HG03135 (cell line): ENCODE measurements around the gene ACSS1.

Source experiments
- ATAC-seq: cut with Tn5 transposase; IDR thresholded peaks from one replicate; pipeline ENCODE4 v1.9.1; 2021; ENCODE audit warnings: mild to moderate bottlenecking, moderate library complexity; ENCODE audit not compliant: unreplicated experiment

The ACSS1 gene

DNA sequence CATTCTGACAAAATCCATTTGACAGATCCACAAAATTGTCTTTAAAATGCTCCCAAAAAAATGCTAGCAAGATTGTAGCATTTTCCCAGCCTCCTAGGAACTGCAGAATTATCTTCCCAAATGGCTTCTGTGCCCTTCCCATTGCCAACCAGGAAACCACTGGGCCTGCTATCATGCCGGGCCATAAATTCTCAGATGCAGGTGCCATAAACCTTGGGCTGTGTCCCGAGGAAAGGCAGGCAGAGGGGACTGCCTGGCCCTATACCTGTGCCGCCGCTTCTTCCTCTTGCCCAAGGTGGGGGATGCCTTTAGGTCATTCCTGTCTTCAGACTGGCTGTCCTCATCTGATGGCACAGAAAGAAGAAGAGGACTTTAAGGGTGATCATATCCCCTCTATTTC is 21.2 kb upstream of the ACSS1 start:
- ATAC-seq = no peak

DNA sequence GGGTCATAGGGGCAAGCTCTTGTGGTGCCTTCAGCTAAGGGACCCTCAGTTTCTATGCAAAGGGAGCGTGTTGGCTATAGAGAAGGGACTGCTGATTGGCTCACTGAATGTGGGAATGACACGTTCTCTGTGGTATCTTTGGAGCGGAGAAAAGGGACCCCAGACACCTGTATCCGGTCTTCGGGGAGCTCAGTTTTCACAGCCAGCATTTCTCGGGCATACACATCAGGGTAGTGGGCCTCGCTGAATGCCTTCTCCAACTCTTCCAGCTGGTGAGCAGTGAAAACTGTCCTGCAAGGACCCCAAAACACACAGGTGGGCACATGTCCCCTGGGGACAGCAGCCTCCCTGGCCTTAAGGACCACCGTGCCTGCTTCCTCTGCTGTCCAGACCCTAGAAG is 20.7 kb upstream of the ACSS1 start:
- no peak for ATAC-seq

DNA sequence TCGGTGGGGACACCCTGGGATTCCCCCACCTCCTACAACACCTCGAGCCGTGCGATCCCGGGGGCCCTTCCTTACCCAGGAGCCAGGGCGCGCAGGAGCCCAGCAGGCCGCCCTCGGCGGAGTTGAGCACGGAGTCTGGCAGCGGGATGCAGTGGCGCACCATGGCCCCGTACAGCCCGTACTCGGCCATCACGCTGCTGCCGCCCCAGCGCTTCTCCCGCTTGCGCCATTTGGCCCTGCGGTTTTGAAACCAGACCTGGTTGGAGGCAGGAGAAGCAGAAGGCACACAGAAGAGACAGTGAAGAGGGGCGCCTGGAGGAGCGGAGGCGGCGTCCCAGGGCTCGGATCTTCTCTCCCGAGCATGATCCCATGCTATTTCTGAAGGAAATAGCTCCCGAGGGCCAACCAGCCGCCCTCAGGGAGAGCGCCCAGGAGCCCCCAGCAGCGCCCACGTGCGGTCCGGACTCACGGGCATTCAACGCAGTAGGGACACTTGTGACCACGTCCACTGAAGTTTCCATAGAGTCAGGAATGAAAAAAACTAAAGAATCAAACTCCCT is 19.8 kb upstream of the ACSS1 start:
- ATAC-seq = no peak

DNA sequence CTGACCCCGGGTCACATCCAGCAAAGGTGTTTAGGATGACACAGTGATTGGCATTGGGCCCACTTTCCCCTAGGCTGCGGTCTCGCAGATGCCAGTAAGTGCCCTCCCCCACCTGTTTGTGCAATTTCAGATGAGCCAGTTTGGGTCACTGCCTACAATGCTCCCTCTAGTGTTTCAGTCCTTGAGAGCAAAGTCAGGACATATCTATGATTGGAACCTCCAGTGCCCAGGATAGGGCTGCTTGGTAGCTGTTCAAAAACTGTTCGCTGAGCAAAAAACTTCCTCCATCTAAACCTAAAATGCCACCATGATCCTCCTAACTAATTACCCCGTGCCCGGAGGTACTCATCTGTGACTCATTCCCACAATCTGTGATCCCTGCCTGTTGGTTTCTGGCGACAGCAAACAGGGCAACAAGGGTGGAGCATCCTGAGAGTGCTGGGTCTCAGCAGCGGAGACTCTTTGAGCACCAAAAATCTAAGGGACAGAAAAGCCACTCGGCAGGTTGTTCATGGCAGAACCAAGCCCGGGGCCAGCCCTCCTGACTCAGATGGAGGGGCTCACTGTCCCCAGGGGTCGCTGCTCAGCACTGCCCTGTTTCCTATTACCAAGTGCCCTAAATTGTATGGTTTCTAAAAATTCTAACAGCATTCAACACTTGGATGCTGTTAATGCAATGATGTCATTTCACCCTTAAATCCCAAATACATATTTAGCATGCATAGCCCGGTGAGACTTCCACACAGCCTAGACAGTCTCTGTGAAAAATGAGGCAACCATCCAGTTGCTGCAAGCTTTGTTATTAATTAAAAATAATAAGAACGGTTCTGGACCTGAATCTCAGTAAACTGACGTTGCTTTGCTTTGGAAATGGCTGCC is 19.0 kb upstream of the ACSS1 start:
- no peak for ATAC-seq

DNA sequence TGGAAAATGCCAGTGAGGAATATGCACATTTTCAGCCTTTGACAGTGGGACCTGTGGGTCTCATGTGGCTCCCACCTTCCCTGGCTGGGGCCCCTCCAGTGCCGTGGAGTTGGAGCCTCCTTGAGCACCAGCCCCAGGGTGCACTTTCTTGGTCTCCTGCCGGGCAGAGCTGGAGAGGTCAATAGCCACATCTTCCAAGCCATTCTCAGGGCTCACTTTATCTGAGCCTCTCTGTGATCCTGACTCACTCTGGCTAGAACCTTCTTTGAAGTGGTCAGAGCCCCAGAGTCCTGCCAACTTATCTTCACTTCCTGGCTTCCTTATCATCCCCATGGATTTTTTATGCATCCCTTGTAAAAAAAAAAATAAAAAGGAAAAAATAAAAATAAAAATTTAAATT is 18.3 kb upstream of the ACSS1 start:
- no peak for ATAC-seq

DNA sequence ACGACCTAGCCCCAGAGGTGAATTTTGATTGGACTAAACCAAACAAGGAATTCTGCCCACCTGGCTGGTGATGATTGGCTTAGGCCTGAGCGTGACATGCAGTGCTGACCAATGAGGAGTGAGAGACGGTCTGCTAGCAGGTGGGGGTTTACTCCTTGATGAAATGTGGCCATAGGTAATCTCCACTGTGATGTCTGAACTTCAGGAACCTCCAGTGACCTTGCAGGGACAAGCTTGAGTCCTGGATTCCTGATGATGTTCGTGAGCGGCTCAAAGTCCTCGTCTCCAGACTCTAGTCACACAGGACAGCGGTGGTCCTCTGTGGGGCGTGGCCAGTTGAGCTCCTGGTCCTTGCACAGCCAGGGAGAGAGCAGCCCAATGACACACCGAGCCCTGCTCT is 15.6 kb upstream of the ACSS1 start:
- no peak for ATAC-seq

DNA sequence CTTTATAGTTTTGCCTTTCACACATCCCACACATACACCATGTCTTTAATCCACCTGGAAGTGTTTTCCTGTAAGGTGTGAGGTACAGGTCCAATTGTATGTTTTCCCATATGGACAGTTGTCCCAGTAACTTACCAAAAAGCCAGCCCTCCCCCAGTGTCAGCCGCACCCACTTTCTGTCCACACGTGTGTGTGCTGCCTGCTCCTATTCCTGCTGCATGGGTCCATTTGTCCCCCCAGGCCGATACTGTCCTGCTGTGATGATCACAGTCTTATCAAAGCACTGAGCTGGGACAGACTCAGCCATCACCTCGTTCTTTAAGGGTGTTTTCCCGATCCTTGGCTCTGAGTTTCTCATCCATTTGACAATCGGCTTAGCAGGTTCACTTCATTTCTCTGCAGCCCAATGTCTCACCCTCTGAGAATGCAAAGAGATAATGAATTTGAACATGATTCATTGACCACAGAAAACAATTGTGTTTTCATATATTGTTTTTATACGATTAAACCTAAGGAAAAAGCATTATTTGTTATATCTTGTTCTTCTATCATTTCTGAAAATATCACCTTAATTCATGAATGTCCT is 14.4 kb upstream of the ACSS1 start:
- no peak for ATAC-seq

DNA sequence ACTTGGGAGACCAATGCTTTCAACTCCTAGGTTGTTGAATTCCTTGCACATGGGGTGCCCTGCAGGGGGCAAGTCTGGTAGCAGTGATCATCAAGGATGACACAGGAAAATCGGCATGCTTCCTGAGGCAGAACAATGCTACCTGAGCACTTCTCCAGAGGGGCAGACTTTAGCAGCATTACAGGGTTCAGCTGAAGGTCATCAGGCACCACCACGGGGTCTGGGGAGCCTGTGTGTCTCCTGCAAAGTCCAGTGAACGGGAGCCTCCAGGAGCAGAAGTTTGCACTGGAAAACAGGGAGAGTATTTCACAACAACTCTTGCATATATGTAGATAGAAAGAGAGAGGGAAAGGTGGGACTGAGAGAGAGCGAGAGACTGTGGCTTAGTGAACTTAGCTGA is 13.8 kb upstream of the ACSS1 start:
- ATAC-seq = no peak

DNA sequence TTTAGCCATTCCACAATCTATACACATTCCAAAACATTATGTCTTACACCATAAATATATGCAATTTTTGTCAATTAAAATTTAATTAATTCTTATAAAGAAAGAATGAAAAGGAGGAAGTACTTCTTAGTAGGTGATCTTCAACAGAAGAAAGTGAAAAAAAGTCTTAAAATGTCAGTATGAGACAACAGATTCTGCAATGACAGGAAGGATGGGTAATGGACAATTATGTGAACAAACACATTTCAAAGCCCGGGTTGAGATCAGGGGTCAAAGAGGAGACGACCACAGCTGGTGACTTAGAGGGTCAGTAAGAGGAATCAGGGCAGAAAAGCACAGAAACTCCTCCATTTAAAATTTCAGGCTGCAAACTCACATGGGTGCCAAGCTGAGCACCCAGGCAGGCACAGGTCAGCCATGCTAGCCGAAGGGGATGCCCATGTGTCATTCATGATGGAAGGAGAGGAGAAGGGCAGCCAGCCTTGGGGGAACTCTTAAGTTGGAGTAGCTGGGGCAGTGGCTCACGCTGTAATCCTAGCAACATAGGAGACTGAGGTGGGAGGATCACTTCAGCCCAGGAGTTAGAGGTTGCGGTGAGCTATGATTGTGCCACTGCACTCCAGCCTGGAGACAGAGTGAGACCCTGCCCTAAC is 13.0 kb upstream of the ACSS1 start:
- no peak for ATAC-seq

DNA sequence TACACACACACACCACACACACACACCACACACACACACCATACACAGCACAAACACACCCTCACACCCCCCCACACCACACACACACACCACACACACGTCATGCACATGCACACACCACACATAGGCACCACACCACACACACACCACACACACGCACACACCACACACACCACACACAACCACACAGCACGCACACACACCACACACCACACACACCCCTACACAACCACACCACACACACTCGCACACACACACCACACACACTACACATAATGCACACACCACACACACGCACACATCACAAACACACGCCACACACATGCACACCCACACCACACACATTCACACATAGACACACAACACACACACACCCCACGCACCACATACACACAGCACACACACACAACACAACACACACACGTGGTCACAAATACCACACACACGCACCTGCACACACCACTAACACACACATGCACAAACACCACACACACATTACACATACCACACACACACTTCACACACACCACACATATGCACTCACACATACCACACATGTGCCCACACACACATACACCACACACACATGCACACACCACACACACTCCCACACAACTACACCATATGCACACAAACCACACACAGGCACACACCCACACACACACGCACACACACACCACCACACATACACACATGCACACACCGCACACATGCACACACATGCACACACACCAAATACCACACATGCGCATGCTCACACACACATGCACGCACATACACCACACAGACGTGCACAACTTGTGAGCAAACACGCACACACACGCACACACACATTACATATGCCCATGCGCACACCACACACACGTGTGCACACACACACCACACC is 9.4 kb upstream of the ACSS1 start:
- no peak for ATAC-seq

DNA sequence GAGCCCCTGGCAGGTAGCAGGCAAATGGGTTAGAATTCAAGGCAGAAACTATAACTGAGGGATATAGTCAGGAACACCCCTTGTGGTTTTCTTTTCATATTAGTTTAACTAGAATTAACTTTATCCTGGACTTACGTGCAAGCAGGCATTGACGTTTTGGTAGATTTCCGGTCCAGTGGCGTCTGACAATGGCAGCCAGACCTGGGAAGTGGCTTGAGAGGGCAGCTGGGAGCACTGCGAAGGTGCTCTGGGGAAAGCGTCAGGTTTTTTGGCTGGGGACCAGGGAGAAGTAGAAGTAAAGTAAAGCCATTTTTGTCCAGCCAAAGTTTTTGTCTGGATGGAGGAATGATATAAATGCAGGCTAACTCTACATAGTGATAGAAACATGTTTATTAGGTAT is 8.4 kb upstream of the ACSS1 start:
- ATAC-seq = no peak

DNA sequence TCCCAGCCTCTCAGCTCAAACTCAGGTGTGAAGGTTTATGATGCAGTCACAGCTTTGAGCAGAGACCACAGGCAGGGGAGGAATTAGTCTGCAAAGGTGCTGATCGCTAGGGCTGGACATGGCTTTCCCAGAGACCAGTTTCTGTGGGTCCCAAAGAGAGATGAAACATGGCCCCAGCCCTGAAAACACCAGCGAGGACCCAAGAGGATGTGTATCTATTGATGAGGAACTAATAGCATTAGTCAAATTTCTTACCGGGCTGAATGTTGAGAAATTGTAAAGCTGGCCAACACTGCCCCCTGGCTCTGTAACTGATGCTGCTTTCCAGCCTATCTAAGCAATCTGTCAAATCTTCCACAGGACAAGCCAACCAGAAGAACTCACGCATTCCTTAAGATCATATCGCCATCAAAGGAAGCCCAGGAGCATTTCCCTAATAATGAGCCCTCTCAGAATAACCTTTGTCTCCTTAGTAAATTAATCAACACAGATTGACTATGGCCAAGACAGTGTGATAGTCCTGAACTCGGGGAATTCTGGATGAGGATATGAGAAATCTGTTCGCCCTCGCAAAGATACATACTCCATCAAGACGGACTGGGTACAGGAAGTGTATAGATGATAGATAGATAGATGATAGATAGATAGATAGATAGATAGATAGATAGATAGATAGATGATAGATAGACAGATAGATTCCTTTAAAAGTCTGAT is 7.8 kb upstream of the ACSS1 start:
- peak; percentile 69 for ATAC-seq

DNA sequence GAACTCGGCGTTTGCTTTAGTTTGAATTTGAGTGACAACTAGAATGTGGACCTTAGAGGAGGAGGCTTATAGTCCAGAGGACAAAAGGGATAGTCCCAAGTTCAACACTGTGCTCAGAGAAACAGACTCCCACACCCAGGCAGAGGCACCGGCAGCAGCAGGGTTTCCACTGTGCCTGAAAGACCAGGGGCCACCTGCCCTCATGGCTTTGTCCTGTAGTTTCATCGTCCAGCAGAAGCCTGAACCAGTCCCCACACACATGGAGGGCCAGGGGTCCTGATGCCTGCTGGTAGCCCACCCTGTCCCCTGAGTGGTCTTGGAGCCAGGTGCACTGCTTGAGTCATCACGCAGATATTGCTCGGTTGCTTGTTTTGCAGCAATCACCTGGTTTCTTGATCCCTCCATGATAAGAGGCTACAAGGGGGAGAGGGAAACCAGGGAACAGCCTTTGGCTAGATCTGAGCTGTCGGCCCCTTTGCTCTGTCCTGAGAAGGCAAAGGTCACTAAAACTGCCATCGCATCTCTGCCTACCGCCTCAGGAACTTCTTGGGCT is 7.2 kb upstream of the ACSS1 start:
- ATAC-seq = no peak

DNA sequence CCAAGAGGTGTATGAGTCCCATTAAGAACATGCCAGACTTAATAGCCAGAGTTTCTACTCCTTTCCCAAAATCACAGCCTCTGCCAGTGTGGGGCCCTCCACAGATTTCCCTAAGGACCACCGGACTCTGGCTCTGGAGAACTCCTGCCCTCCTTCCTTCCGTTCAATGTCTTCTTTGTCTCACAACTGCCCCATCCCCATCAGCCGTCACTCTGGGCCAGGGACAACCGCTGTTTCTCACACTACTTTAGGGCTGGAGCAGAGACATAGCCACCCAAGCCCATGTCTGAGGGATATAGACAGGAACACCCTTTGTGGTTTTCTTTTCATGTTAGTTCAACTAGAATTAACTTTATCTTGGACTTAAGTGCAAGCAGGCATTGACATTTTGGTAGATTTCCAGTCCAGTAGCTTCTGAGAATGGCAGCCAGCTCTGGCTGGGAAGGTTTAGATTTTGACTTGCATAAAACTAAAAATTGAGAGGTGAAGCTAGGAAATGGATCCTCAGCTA is 6.7 kb upstream of the ACSS1 start:
- ATAC-seq = no peak

DNA sequence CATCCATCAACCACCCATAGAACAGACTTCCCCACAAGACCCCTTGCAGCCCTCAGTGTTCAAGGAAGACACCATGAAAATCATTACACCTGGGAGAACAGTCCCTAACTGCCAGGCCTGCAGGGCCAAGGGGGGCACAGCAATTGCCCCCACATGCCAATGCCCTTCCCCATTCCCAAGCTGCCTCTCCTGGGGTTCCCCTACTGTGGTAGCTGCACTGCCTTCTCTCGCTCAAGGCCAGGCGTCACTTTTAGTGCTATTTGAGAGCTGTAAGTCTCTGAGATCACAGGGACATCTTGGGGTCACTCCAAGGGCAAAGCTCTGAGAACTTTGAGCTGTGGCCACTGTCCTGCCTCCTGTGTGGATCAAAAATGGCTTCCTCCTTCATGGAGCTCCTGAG is 6.0 kb upstream of the ACSS1 start:
- no peak for ATAC-seq

DNA sequence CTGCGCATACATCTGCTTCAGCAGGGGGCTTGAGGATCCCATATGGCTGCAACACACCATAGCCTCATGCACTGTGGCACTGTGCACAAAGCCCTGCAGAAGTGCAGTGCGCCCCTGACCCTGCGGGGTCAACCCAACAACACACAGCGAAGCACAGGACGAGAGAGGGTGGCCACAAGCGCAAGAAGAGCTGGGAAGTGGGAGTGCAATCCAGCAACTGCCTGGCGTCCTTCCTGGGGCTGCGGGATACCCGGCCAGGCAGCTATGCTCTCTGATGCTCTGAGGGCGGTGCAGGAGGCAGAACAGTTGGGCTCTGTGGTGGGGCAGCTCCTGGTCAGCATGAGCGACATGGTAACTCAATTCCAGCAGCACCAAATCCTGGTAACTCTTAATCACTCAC is 5.6 kb upstream of the ACSS1 start:
- ATAC-seq = no peak

DNA sequence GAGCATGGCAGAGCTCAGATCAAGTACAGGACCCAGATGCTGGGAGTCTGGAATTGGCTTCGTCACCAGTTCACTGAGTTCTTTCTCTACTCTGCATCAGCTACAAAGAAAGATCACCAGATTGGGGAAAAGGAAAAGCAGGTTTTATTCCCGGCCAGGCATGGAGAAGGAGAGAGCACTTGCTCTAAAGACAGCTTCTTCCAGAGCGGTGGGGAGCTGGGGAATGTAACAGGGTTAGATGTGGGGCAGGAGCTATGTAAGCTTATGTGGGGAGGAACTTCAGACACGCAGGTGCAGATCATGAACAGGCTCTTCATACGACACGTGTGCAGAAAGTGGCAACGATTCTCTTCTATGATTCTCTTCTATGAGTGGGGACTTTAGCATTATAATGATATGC is 4.9 kb upstream of the ACSS1 start:
- no peak for ATAC-seq

DNA sequence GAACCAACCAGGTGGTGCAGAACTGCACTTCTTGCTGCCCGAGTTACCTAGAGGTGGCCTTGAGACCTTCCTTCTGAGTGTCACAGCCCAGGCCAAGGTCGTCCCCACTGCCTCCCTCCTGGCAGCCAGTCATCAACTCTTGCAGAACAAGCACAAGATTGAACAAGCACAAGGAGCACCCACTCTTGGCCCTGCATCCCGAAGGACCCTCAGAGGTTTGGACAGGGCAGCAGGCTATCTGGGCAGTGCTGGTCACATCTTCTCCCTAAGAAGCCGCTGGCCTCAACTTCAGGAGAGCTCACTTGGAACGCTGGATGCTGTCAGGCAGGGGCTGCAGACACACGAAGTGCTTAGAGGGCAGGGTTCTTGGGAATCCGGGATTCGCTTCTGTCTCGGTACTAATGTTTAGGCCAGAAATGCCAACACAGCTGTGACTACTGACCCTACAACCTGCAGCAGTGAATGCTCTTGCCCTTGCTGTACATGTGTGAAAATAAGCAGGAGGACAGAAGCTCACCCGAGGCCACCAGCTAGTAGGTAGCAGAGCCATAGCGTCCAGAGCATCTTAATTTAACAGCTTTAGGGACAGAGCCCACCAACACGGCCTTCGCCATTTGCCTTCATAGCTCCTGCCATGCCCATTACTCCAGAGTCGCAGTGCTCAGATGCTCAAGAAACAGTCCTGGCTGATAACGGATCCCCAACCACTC is 4.0 kb upstream of the ACSS1 start:
- ATAC-seq = no peak
